H1 (cell line): Measurements from ENCODE around the gene EPHB1. TPM values are rescaled to one million over a fixed set of nuclear protein-coding genes. Genes with fewer than 3 reads are reported as not detected.

Source experiments
- CTCF ChIA-PET: fragments of 300-600 bp; sonication (Branson Sonifier 250); formaldehyde crosslinking; loops from one replicate; lab custom pipeline; 2021; ENCODE audit not compliant: partially characterized antibody; lab: Charles Lee
- POLR2A ChIA-PET: fragments of 300-600 bp; sonication (Branson Sonifier 250); formaldehyde crosslinking; loops from one replicate; lab custom pipeline; 2021; ENCODE audit warnings: inconsistent platforms; ENCODE audit not compliant: partially characterized antibody; lab: Charles Lee
- DNase-seq, 2 experiments: peaks; one replicate each; pipeline versions ENCODE4 v3.0.0 to v3.0.0-alpha.2; 2010 to 2022; ENCODE audit warnings: low spot score in 2 of 2, low read depth in 1 of 2, mixed read lengths in 1 of 2
- FAIRE-seq: peaks from 2 replicates; lab custom pipeline; 2011; peaks lifted over from hg19 to GRCh38; lab: Jason Lieb, UNC
- H2AFZ ChIP-seq: 2 replicates; pipeline ENCODE4 v1.8.1; 2012; ENCODE audit warnings: low read length, inconsistent platforms
- H2AK5ac ChIP-seq: 2 replicates; pipeline ENCODE4 v1.6.1; 2013; ENCODE audit warnings: low read depth, low read length
- H2BK120ac ChIP-seq: replicated peaks from 2 replicates; pipeline ENCODE3; 2013; ENCODE audit warnings: low read depth, low read length, inconsistent platforms
- H2BK12ac ChIP-seq: 2 replicates; pipeline ENCODE4 v1.6.1; 2013; ENCODE audit warnings: low read depth, low read length
- H2BK15ac ChIP-seq: 2 replicates; pipeline ENCODE4 v1.6.1; 2013; ENCODE audit warnings: low read length
- H2BK20ac ChIP-seq: 2 replicates; pipeline ENCODE4 v1.6.1; 2013; ENCODE audit warnings: low read length
- H2BK5ac ChIP-seq: 2 replicates; pipeline ENCODE4 v1.6.1; 2013; ENCODE audit warnings: low read depth, low read length
- H3K14ac ChIP-seq: 2 replicates; pipeline ENCODE4 v1.6.1; 2013; ENCODE audit warnings: inconsistent platforms; ENCODE audit not compliant: insufficient read length
- H3K18ac ChIP-seq: 2 replicates; pipeline ENCODE4 v1.6.1; 2013; ENCODE audit warnings: low read length; ENCODE audit errors: extremely low read depth
- H3K23ac ChIP-seq: 2 replicates; pipeline ENCODE4 v1.6.1; 2013; ENCODE audit warnings: inconsistent platforms; ENCODE audit not compliant: insufficient read length
- H3K23me2 ChIP-seq: 2 replicates; pipeline ENCODE4 v1.6.1; 2013; ENCODE audit warnings: low read depth, low read length
- H3K27ac ChIP-seq: 2 replicates; pipeline ENCODE4 v1.6.1; 2011; ENCODE audit warnings: low read depth, low read length, inconsistent platforms
- H3K27me3 ChIP-seq, 4 experiments: replicated peaks in 1 of 4; 1 replicate in 1 of 4; 2 replicates in 3 of 4; pipeline versions ENCODE4 v1.6.1 to v1.8.1; 2011 to 2013; ENCODE audit warnings: low read length in 3 of 4, mild to moderate bottlenecking in 3 of 4, inconsistent platforms in 2 of 4, mixed read lengths in 2 of 4, moderate library complexity in 1 of 4; ENCODE audit not compliant: control insufficient read depth in 3 of 4, insufficient read depth in 3 of 4; ENCODE audit errors: extremely low read depth in 1 of 4
- H3K36me3 ChIP-seq, 4 experiments: 2 replicates each; pipeline versions ENCODE4 v1.6.1 to v1.8.1; 2011 to 2013; ENCODE audit warnings: mild to moderate bottlenecking in 4 of 4, low read length in 3 of 4, moderate library complexity in 2 of 4, control low read depth in 1 of 4, inconsistent platforms in 1 of 4; ENCODE audit not compliant: insufficient read depth in 4 of 4, control insufficient read depth in 2 of 4
- H3K4ac ChIP-seq: replicated peaks from 2 replicates; pipeline ENCODE3; 2013; ENCODE audit warnings: low read length, low read depth, mixed read lengths, inconsistent platforms; ENCODE audit not compliant: insufficient read length
- H3K4me1 ChIP-seq, 4 experiments: replicated peaks in 1 of 4; 1 replicate in 1 of 4; 2 replicates in 3 of 4; pipeline versions ENCODE4 v1.6.1 to v1.8.1; 2011 to 2013; ENCODE audit warnings: low read length in 3 of 4, inconsistent platforms in 2 of 4, mixed read lengths in 1 of 4; ENCODE audit not compliant: insufficient read depth in 4 of 4, control insufficient read depth in 3 of 4
- H3K4me2 ChIP-seq, 2 experiments: 2 replicates each; pipeline versions ENCODE4 v1.6.1 to v1.8.1; 2011 to 2013; ENCODE audit warnings: low read depth in 2 of 2, low read length in 2 of 2, control low read depth in 1 of 2, inconsistent platforms in 1 of 2, mild to moderate bottlenecking in 1 of 2; ENCODE audit not compliant: insufficient read depth in 1 of 2
- H3K4me3 ChIP-seq, 4 experiments: fragments of 200-600, 300-600 bp in 1 of 4; sonication (generic), shearing (Covaris generic), sonication (Bioruptor Twin) in 1 of 4; 2 replicates each; pipeline versions ENCODE4 v1.5.1 to v1.8.1; 2011 to 2016; ENCODE audit warnings: low read length in 4 of 4, low read depth in 3 of 4, control low read depth in 2 of 4, inconsistent platforms in 2 of 4, mild to moderate bottlenecking in 2 of 4, mixed read lengths in 1 of 4, moderate library complexity in 1 of 4; ENCODE audit not compliant: insufficient read depth in 2 of 4; ENCODE audit errors: extremely low read depth in 1 of 4
- H3K56ac ChIP-seq: replicated peaks from 2 replicates; pipeline ENCODE3; 2013; ENCODE audit warnings: low read depth, mild to moderate bottlenecking, mixed read lengths, low read length, inconsistent platforms; ENCODE audit not compliant: insufficient read length
- H3K79me1 ChIP-seq: 2 replicates; pipeline ENCODE4 v1.6.1; 2013; ENCODE audit warnings: low read depth, low read length, control low read depth
- H3K79me2 ChIP-seq, 2 experiments: 2 replicates each; pipeline versions ENCODE4 v1.6.1 to v1.8.1; 2012 to 2013; ENCODE audit warnings: low read length in 2 of 2, mild to moderate bottlenecking in 2 of 2, inconsistent platforms in 1 of 2; ENCODE audit not compliant: insufficient read depth in 2 of 2, control insufficient read depth in 1 of 2
- H3K9ac ChIP-seq, 4 experiments: replicated peaks in 1 of 4; 1 replicate in 1 of 4; 2 replicates in 3 of 4; pipeline versions ENCODE4 v1.6.1 to v1.8.1; 2011 to 2013; ENCODE audit warnings: low read depth in 3 of 4, low read length in 3 of 4, control low read depth in 2 of 4, mild to moderate bottlenecking in 2 of 4, moderate library complexity in 2 of 4, inconsistent platforms in 1 of 4; ENCODE audit errors: extremely low read depth in 1 of 4
- H3K9me3 ChIP-seq, 2 experiments: 2 replicates each; pipeline versions ENCODE4 v1.6.1 to v1.8.1; 2012 to 2013; ENCODE audit warnings: mild to moderate bottlenecking in 2 of 2, moderate library complexity in 2 of 2, control low read depth in 1 of 2, inconsistent platforms in 1 of 2, low read depth in 1 of 2, low read length in 1 of 2, mixed read lengths in 1 of 2; ENCODE audit not compliant: insufficient read depth in 2 of 2
- H4K20me1 ChIP-seq, 2 experiments: replicated peaks in 1 of 2; 2 replicates each; pipeline versions ENCODE3 to v1.8.1; 2011 to 2013; ENCODE audit warnings: inconsistent platforms in 2 of 2, low read length in 2 of 2, mild to moderate bottlenecking in 1 of 2; ENCODE audit not compliant: insufficient read depth in 2 of 2, control insufficient read depth in 1 of 2
- H4K5ac ChIP-seq: 2 replicates; pipeline ENCODE4 v1.6.1; 2013; ENCODE audit warnings: low read length, low read depth, mixed read lengths, inconsistent platforms; ENCODE audit not compliant: insufficient read length
- H4K8ac ChIP-seq: 2 replicates; pipeline ENCODE4 v1.8.0; 2013; ENCODE audit warnings: mild to moderate bottlenecking, moderate library complexity, low read length, inconsistent platforms; ENCODE audit not compliant: insufficient read depth; ENCODE audit errors: extremely low read depth
- H4K91ac ChIP-seq: replicated peaks from 2 replicates; pipeline ENCODE3; 2013; ENCODE audit warnings: low read length, mixed read lengths, inconsistent platforms; ENCODE audit not compliant: insufficient read length
- BCL11A ChIP-seq, 2 experiments: IDR thresholded peaks; one replicate each; pipeline ENCODE4 v1.6.1; 2011; ENCODE audit warnings: low read depth in 2 of 2, low read length in 2 of 2, mild to moderate bottlenecking in 2 of 2
- EGR1 ChIP-seq: IDR thresholded peaks from 2 replicates; pipeline ENCODE4 v1.6.1; 2011; ENCODE audit warnings: low read depth, low read length, borderline replicate concordance
- NANOG ChIP-seq: IDR thresholded peaks from 2 replicates; pipeline ENCODE4 v1.6.1; 2011; ENCODE audit warnings: low read length, low read depth, mild to moderate bottlenecking, inconsistent platforms; ENCODE audit not compliant: insufficient read depth, poor library complexity, severe bottlenecking
- PHF8 ChIP-seq: fragments of 200-600 bp; sonication (generic); conservative IDR thresholded peaks from 2 replicates; pipeline ENCODE4 v1.7.1; 2012; ENCODE audit warnings: low read depth, mild to moderate bottlenecking, inconsistent platforms, low read length, moderate library complexity
- POLR2A ChIP-seq, 2 experiments: IDR thresholded peaks; 1 replicate in 1 of 2; 2 replicates in 1 of 2; pipeline ENCODE4 v1.6.1; 2011; ENCODE audit warnings: low read depth in 2 of 2, low read length in 2 of 2, mild to moderate bottlenecking in 2 of 2; ENCODE audit errors: control extremely low read depth in 1 of 2
- RFX5 ChIP-seq: IDR thresholded peaks from 2 replicates; pipeline ENCODE4 v1.6.1; 2011; ENCODE audit warnings: low read depth, low read length, improper control_type of control experiment, borderline replicate concordance
- TAF1 ChIP-seq: IDR thresholded peaks from 2 replicates; pipeline ENCODE4 v1.6.1; 2011; ENCODE audit warnings: mild to moderate bottlenecking, low read depth, low read length
- TAF7 ChIP-seq: optimal IDR thresholded peaks from 2 replicates; pipeline ENCODE3; 2011; ENCODE audit warnings: low read depth, mild to moderate bottlenecking, inconsistent platforms, low read length, moderate library complexity, borderline replicate concordance
- TBP ChIP-seq: IDR thresholded peaks from 2 replicates; pipeline ENCODE4 v1.6.1; 2011; ENCODE audit warnings: low read depth, low read length, improper control_type of control experiment
- WGBS, 2 experiments: shearing (Covaris generic) in 1 of 2; methylation state at CpG; one replicate each; pipeline versions ENCODE4 v1.1.6 to v1.1.7; 2013 to 2015; ENCODE audit warnings: low lambda C conversion rate in 2 of 2, mixed read lengths in 2 of 2, inconsistent platforms in 1 of 2, low coverage in 1 of 2, missing lambda C conversion rate in 1 of 2; ENCODE audit not compliant: insufficient replicate concordance in 2 of 2, insufficient coverage in 1 of 2, insufficient read length in 1 of 2; ENCODE audit errors: extremely low coverage in 1 of 2, missing lambda C conversion rate in 1 of 2; 5-methylcytosine and 5-hydroxymethylcytosine counted together
- polyA plus RNA-seq, 7 experiments: library from polyadenylated mRNA; depleted of rRNA in 3 of 7; stranded (reverse) in 5 of 7; unstranded in 2 of 7; fragments of >200 nt in 5 of 7; fragments of 200-250 nt in 2 of 7; gene quantifications; 1 replicate in 5 of 7; 2 replicates in 1 of 7; 4 replicates in 1 of 7; pipeline versions ENCODE4 v1.2.1 to v1.2.3, GENCODE V29; 2011 to 2013; ENCODE audit warnings: missing spikeins in 2 of 7, mixed read lengths in 2 of 7
- total RNA-seq: library from RNA; stranded (reverse); fragmentation: NEBNext Ultra II Directional; extraction: Animal tissue kit (Norgen Biotek cat#: 25700); gene quantifications from 2 replicates; pipeline ENCODE4 v1.2.1, GENCODE V29; 2021
- TF ChIP-seq, protein P1 (sequence below): IDR thresholded peaks from 2 replicates; pipeline ENCODE4 v1.6.1; 2011; ENCODE audit warnings: low read length, improper control_type of control experiment
- TF ChIP-seq, protein P2 (sequence below): IDR thresholded peaks from 2 replicates; pipeline ENCODE4 v1.6.1; 2012; ENCODE audit warnings: inconsistent platforms

The EPHB1 gene
- total and polyA plus RNA-seq, 2 of the 8 experiments (the other 6 are each of a cell fraction or from before 2014, with no cell fraction given), result 3.5 to 5.9 TPM

DNA sequence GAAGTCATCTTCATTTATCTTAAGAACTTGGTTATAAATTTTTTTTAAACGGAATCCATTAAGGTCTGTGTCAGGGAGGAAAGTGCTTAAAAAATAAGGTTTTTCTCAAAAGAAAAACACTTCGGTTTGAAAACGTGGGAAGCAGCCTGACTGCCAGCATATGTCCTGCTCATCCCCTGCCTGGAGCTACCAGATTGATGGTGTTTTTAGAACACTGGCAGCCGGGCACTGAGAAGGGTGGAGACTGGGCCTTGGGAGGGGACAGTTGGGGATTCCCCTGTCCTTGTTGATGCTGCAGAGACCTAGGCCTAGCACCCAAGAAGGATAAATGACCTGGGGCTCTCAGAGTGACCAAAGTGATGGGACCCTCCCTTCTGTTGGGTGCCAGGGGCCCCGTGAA, 296.9 kb downstream of the EPHB1 start:
- Histone ChIP-seq H3K4me3 (no peak overlapping the region), H3K79me2 (no peaks in the 10 kb centered on the region), H3K4me1 (no peaks in the 10 kb centered on the region), H2BK120ac (no peak overlapping the region), H4K8ac (peak overlapping the region; percentile 59; the same call in 1 of the 2 replicates), H2BK15ac (no peak overlapping the region), H3K14ac (no peak overlapping the region), H3K56ac (no peak overlapping the region), H2BK5ac (no peak overlapping the region), H2AK5ac (no peak overlapping the region), H3K23me2 (no peaks in the 10 kb centered on the region), H2AFZ (no peak overlapping the region), H3K79me1 (no peaks in the 10 kb centered on the region), H3K4ac (no peak overlapping the region), H3K9me3 (no peaks in the 10 kb centered on the region), H3K27ac (no peak overlapping the region), H3K23ac (no peak overlapping the region), H3K27me3 (no peaks in the 10 kb centered on the region), H3K18ac (no peak overlapping the region), H3K4me2 (no peak overlapping the region), H4K91ac (no peak overlapping the region), H4K20me1 (no peaks in the 10 kb centered on the region), H3K36me3 (no peaks in the 10 kb centered on the region), H3K9ac (no peak overlapping the region), H2BK12ac (no peak overlapping the region), H4K5ac (no peak overlapping the region), H2BK20ac (no peak overlapping the region)
- FAIRE-seq (no peak), DNase-seq (no peak)
- CTCF ChIA-PET, result no interaction called here
- POLR2A ChIA-PET, result no interaction called here
- WGBS, 2 experiments, result 94% methylated on average over 5 of the region's 5 CpGs; no CpG with 5 or more reads in 1 of the 2 experiments
- TF ChIP-seq EGR1 (no peak), BCL11A (IDR thresholded peaks at IDR 0.05; ENCODE audit: low read depth in 2 of 2, low read length in 2 of 2) (no peak), POLR2A (IDR thresholded peaks at IDR 0.05; ENCODE audit: control extremely low read depth in 1 of 2, low read depth in 2 of 2, low read length in 2 of 2) (no peak), TAF7 (no peak), TAF1 (no peak), PHF8 (no peak), RFX5 (no peak), TBP (no peak), NANOG (no peak)
- TF ChIP-seq, protein P1, sequence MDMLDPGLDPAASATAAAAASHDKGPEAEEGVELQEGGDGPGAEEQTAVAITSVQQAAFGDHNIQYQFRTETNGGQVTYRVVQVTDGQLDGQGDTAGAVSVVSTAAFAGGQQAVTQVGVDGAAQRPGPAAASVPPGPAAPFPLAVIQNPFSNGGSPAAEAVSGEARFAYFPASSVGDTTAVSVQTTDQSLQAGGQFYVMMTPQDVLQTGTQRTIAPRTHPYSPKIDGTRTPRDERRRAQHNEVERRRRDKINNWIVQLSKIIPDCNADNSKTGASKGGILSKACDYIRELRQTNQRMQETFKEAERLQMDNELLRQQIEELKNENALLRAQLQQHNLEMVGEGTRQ, result no peak
- TF ChIP-seq, protein P2, sequence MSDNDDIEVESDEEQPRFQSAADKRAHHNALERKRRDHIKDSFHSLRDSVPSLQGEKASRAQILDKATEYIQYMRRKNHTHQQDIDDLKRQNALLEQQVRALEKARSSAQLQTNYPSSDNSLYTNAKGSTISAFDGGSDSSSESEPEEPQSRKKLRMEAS, result no peak
